ENCODE results near the gene EVC.

Gene EVC

GRCh38 chr4:5713861-5714260 lies 2.9 kb downstream of the EVC start:
- no peak for TF ChIP-seq CTCF (IDR thresholded peaks at IDR 0.05; ENCODE audit: low read depth, low read length)
- Histone ChIP-seq H3K27ac (no peak overlapping the region; the same call in 1 of the 2 replicates), H3K36me3 (peaks cover 6% of the 10 kb centered on the region), H3K4me3 (ENCODE audit: low read depth, low read length) (no peak overlapping the region), H3K27me3 (ENCODE audit: insufficient read depth, low read depth, severe bottlenecking) (no peaks in the 10 kb centered on the region), H3K9me3 (ENCODE audit: severe bottlenecking) (no peaks in the 10 kb centered on the region)
- no peak for DNase-seq

- no peak overlapping the region for H3K27ac ChIP-seq
- H3K27me3 ChIP-seq (ENCODE audit: insufficient read depth, low read depth, severe bottlenecking) = no peaks in the 10 kb centered on the region
- no peak overlapping the region for H3K4me3 ChIP-seq (ENCODE audit: low read depth, low read length)
- H3K9me3 ChIP-seq (ENCODE audit: severe bottlenecking) = no peaks in the 10 kb centered on the region
- peaks cover 18% of the 10 kb centered on the region for H3K36me3 ChIP-seq
- TF ChIP-seq CTCF (IDR thresholded peaks at IDR 0.05; ENCODE audit: low read depth, low read length) = no peak
- DNase-seq = no peak
Observed at GRCh38 chr4:5715357-5715756, 4.4 kb downstream of the EVC start.

GRCh38 chr4:5716391-5716790 lies 5.4 kb downstream of the EVC start:
- peaks cover 29% of the 10 kb centered on the region for H3K36me3 ChIP-seq
- no peak overlapping the region for H3K27ac ChIP-seq
- no peak for DNase-seq
- no peaks in the 10 kb centered on the region for H3K9me3 ChIP-seq (ENCODE audit: severe bottlenecking)
- no peak for TF ChIP-seq CTCF (IDR thresholded peaks at IDR 0.05; ENCODE audit: low read depth, low read length)
- H3K27me3 ChIP-seq (ENCODE audit: insufficient read depth, low read depth, severe bottlenecking) = no peaks in the 10 kb centered on the region
- H3K4me3 ChIP-seq (ENCODE audit: low read depth, low read length) = no peak overlapping the region

GRCh38 chr4:5717449-5718158 lies 6.6 kb downstream of the EVC start:
- H3K27me3 ChIP-seq (ENCODE audit: insufficient read depth, low read depth, severe bottlenecking) = no peaks in the 10 kb centered on the region
- H3K4me3 ChIP-seq (ENCODE audit: low read depth, low read length) = no peak overlapping the region
- H3K9me3 ChIP-seq (ENCODE audit: severe bottlenecking) = no peaks in the 10 kb centered on the region
- TF ChIP-seq CTCF (IDR thresholded peaks at IDR 0.05; ENCODE audit: low read depth, low read length) = no peak
- no peak for DNase-seq
- H3K27ac ChIP-seq = no peak overlapping the region
- peaks cover 36% of the 10 kb centered on the region for H3K36me3 ChIP-seq

- TF ChIP-seq CTCF (IDR thresholded peaks at IDR 0.05; ENCODE audit: low read depth, low read length) = no peak
- no peak overlapping the region for H3K4me3 ChIP-seq (ENCODE audit: low read depth, low read length)
- peaks cover 37% of the 10 kb centered on the region for H3K36me3 ChIP-seq
- no peaks in the 10 kb centered on the region for H3K9me3 ChIP-seq (ENCODE audit: severe bottlenecking)
- DNase-seq = no peak
- no peak overlapping the region for H3K27ac ChIP-seq
- no peaks in the 10 kb centered on the region for H3K27me3 ChIP-seq (ENCODE audit: insufficient read depth, low read depth, severe bottlenecking)
Observed at GRCh38 chr4:5718411-5718810, 7.4 kb downstream of the EVC start.
